ENCODE data around the gene CAST.

GRCh38 chr5:96652769-96653454, 9.3 kb upstream of the CAST start:
- TF ChIP-seq, protein P1, sequence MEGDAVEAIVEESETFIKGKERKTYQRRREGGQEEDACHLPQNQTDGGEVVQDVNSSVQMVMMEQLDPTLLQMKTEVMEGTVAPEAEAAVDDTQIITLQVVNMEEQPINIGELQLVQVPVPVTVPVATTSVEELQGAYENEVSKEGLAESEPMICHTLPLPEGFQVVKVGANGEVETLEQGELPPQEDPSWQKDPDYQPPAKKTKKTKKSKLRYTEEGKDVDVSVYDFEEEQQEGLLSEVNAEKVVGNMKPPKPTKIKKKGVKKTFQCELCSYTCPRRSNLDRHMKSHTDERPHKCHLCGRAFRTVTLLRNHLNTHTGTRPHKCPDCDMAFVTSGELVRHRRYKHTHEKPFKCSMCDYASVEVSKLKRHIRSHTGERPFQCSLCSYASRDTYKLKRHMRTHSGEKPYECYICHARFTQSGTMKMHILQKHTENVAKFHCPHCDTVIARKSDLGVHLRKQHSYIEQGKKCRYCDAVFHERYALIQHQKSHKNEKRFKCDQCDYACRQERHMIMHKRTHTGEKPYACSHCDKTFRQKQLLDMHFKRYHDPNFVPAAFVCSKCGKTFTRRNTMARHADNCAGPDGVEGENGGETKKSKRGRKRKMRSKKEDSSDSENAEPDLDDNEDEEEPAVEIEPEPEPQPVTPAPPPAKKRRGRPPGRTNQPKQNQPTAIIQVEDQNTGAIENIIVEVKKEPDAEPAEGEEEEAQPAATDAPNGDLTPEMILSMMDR (IDR thresholded peaks at IDR 0.05), result no peak
- no peak for TF ChIP-seq POLR2A (IDR thresholded peaks at IDR 0.05)
